NCI-H2029 treated with DMSO at 0.1 percent for 48 hours (cell line): ENCODE measurements around the gene PRKCQ.
"Not testable (repeated sequence)": the region's sequence is repeated elsewhere in the genome, so short reads cannot be mapped to it uniquely, and the experiment has no call there.

ENCODE experiments used
- DNase-seq: peaks from one replicate; lab custom pipeline; 2025; lab: John Stamatoyannopoulos, UW

PRKCQ gene

GRCh38 chr10:6491841-6492609 is 88.1 kb downstream of the PRKCQ start:
- DNase-seq, result no peak

- no peak for DNase-seq
Measured at GRCh38 chr10:6490614-6491013, 89.5 kb downstream of the PRKCQ start.

- DNase-seq, result no peak
Measured at GRCh38 chr10:6487920-6488319, 92.2 kb downstream of the PRKCQ start.

GRCh38 chr10:6486309-6486708 is 93.8 kb downstream of the PRKCQ start:
- no peak for DNase-seq

- DNase-seq, result no peak
Measured at GRCh38 chr10:6482737-6483357, 97.2 kb downstream of the PRKCQ start.

- no peak for DNase-seq
Measured at GRCh38 chr10:6478722-6479121, 101.4 kb downstream of the PRKCQ start.

- DNase-seq, result no peak
Measured at GRCh38 chr10:6476989-6477388, 103.1 kb downstream of the PRKCQ start.

- DNase-seq, result no peak
Measured at GRCh38 chr10:6474871-6475270, 105.2 kb downstream of the PRKCQ start.

GRCh38 chr10:6473901-6474370 is 106.1 kb downstream of the PRKCQ start:
- no peak for DNase-seq

- no peak for DNase-seq
Measured at GRCh38 chr10:6473430-6473829, 106.6 kb downstream of the PRKCQ start.

GRCh38 chr10:6472710-6473005 is 107.4 kb downstream of the PRKCQ start:
- DNase-seq, result not testable (repeated sequence)

- DNase-seq, result no peak
Measured at GRCh38 chr10:6470894-6471618, 109.0 kb downstream of the PRKCQ start.

GRCh38 chr10:6469661-6470060 is 110.4 kb downstream of the PRKCQ start:
- DNase-seq, result no peak

- DNase-seq, result no peak
Measured at GRCh38 chr10:6465854-6466601, 114.0 kb downstream of the PRKCQ start.

GRCh38 chr10:6465437-6465836 is 114.6 kb downstream of the PRKCQ start:
- no peak for DNase-seq

- no peak for DNase-seq
Measured at GRCh38 chr10:6464862-6465430, 115.1 kb downstream of the PRKCQ start.

- DNase-seq, result no peak
Measured at GRCh38 chr10:6463366-6463765, 116.7 kb downstream of the PRKCQ start.

GRCh38 chr10:6461961-6462360 is 118.1 kb downstream of the PRKCQ start:
- DNase-seq, result no peak

GRCh38 chr10:6460861-6461409 is 119.1 kb downstream of the PRKCQ start:
- no peak for DNase-seq

- no peak for DNase-seq
Measured at GRCh38 chr10:6458814-6459213, 121.3 kb downstream of the PRKCQ start.

- DNase-seq, result no peak
Measured at GRCh38 chr10:6457376-6457775, 122.7 kb downstream of the PRKCQ start.

GRCh38 chr10:6456067-6456466 is 124.0 kb downstream of the PRKCQ start:
- no peak for DNase-seq
